ENCODE measurements around the gene ERICH6B.
A peak's percentile ranks its signal among the peaks of the same experiment; 100 is the strongest.

ERICH6B gene

DNA sequence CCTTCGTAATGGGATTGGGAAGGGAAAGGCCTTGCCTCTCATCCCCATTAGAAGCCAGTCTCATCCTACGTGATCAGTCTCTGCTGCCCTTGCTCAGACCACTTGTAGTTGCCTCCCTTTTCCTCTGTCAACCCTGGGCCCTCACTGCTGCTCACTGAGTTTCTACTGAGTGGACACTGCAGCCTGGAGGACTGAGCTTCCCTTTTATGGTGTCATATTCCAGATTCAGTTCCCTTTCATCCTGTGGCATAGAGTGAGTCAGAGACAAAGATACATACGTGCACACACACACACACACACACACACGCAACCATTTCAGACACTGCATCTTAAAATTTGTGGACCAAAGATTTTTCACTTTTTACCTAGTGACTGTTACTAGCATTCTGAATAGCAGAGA is 94.2 kb downstream of the ERICH6B start:
- ATAC-seq (replicated peaks) (no peak), DNase-seq (no peak)
- no peaks in the 10 kb centered on the region for H3K9me3 Mint-ChIP-seq
- no peak overlapping the region for H3K4me3 Mint-ChIP-seq
- H3K4me1 Mint-ChIP-seq (ENCODE audit: low read depth in 2 of 2), result peaks cover 5 to 18% of the 10 kb centered on the region in 2 donors
- H3K36me3 Mint-ChIP-seq (ENCODE audit: insufficient read depth), result peaks cover 90% of the 10 kb centered on the region
- no peaks in the 10 kb centered on the region for H3K27me3 Mint-ChIP-seq
- H3K27ac Mint-ChIP-seq, result peak overlapping the region; percentile 41 to 44

DNA sequence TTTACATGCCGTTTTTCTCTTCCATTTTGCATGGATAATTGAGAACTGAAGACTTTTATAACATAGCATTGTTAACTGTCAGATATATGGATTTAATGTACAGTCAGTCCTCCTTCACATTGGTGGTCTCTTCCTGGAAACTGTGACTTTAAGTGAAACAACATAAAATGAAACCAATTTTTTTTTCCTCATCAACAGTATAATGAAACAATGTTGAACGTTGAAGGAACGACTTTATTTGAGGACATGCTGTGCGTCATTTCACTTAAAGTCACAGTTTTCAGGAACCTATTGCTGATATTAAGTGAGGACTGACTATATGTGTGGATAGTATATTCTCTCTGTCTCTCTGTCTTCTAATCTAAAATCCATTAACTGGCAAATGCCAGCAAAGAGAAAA is 96.0 kb downstream of the ERICH6B start:
- no peak for ATAC-seq (replicated peaks)
- no peaks in the 10 kb centered on the region for H3K9me3 Mint-ChIP-seq
- H3K4me3 Mint-ChIP-seq, result no peak overlapping the region
- H3K4me1 Mint-ChIP-seq (ENCODE audit: low read depth in 2 of 2), result peaks cover 5 to 18% of the 10 kb centered on the region in 2 donors
- no peaks in the 10 kb centered on the region for H3K27me3 Mint-ChIP-seq
- peak overlapping the region; percentile 30 to 89 for H3K27ac Mint-ChIP-seq
- DNase-seq, result no peak
- peaks cover 91% of the 10 kb centered on the region for H3K36me3 Mint-ChIP-seq (ENCODE audit: insufficient read depth)

DNA sequence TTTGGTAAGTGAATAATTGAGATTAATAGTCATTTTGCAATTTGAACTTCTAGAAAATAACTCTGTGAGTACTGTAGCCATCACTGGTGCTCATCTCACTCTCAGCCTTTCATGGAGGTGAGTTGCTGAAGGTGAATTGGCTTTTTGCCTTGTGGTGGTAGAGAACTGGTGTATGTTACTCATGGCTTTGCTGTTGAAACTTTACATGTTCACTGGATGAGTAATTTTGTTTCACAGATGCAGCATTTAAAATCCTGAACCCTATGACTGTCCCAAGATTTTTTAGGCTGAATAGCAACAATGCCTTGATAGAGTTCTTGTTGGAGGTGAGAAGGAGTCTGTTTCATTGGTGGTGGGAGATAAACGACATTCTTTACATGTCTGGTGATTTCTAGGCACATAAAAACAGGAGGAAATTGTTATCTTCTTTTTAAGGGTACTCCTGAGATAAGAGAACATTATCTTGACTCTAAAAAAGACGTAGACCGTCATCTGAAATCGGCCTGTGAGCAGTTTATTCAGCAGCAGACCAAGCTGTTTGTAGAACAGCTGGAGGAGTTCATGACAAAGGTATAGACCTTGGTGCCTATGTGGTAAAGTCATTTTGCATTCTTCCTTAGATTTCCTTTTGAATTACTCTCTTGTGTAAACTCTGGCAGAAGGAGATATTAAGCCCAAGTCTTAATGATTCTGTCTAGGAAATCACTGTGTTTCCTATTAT is 96.9 kb downstream of the ERICH6B start:
- DNase-seq (no peak), ATAC-seq (replicated peaks) (no peak)
- peak overlapping the region in 1 of 2 donors; percentile 89 for H3K27ac Mint-ChIP-seq
- H3K36me3 Mint-ChIP-seq (ENCODE audit: insufficient read depth), result peaks cover 92% of the 10 kb centered on the region
- H3K4me1 Mint-ChIP-seq (ENCODE audit: low read depth in 2 of 2), result peaks cover 5 to 15% of the 10 kb centered on the region in 2 donors
- H3K27me3 Mint-ChIP-seq, result no peaks in the 10 kb centered on the region
- no peak overlapping the region for H3K4me3 Mint-ChIP-seq
- no peaks in the 10 kb centered on the region for H3K9me3 Mint-ChIP-seq

DNA sequence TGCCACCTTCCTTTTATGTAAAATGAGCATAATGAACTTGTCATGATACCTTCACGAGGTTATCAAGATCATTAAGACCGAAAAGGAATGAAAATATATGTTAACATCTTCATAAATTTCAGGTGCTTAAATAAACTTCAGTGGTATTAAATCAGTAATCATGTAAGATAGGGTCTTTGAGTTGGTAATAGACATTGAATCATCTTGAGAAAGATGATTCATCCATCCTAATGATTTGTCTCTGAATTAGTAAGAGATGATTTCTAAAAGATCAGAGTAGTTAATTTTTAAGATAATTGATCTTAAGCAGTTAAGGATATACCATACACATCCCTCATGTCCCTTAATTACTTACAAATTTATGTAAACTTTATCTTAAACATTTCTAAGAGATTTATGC is 98.8 kb downstream of the ERICH6B start:
- H3K36me3 Mint-ChIP-seq (ENCODE audit: insufficient read depth), result peaks cover 88% of the 10 kb centered on the region
- ATAC-seq (replicated peaks), result no peak
- H3K27me3 Mint-ChIP-seq, result no peaks in the 10 kb centered on the region
- H3K27ac Mint-ChIP-seq, result peak overlapping the region in 1 of 2 donors; percentile 76
- no peaks in the 10 kb centered on the region for H3K9me3 Mint-ChIP-seq
- no peak overlapping the region for H3K4me3 Mint-ChIP-seq
- H3K4me1 Mint-ChIP-seq (ENCODE audit: low read depth in 2 of 2), result peaks cover 2 to 12% of the 10 kb centered on the region in 2 donors
- DNase-seq, result no peak

DNA sequence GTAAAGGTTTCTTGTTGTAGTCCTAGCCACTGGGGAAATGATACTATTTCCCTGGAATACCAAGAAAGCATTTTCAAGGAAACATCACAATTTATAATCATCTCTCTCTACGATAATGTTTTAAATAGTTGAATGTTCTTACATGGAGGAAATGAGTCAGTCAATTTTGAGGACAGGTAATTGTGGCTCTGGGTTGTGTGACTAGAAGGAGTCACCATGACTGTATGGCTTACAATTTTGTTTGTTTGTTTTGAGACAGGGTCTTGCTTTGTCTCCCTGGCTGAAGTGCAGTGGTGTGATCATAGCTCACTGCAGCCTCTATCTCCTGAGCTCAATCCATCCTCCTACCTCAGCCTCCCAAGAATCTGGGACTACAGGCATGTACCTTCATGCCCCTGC is 103.4 kb downstream of the ERICH6B start:
- Mint-ChIP-seq H3K9me3 (no peaks in the 10 kb centered on the region), H3K27me3 (no peaks in the 10 kb centered on the region), H3K36me3 (ENCODE audit: insufficient read depth) (peaks cover 79% of the 10 kb centered on the region), H3K4me3 (no peak overlapping the region), H3K27ac (peak overlapping the region; percentile 29 to 45), H3K4me1 (ENCODE audit: low read depth in 2 of 2) (peaks cover 0 to 2% of the 10 kb centered on the region in 2 donors)
- DNase-seq (no peak), ATAC-seq (replicated peaks) (no peak)

DNA sequence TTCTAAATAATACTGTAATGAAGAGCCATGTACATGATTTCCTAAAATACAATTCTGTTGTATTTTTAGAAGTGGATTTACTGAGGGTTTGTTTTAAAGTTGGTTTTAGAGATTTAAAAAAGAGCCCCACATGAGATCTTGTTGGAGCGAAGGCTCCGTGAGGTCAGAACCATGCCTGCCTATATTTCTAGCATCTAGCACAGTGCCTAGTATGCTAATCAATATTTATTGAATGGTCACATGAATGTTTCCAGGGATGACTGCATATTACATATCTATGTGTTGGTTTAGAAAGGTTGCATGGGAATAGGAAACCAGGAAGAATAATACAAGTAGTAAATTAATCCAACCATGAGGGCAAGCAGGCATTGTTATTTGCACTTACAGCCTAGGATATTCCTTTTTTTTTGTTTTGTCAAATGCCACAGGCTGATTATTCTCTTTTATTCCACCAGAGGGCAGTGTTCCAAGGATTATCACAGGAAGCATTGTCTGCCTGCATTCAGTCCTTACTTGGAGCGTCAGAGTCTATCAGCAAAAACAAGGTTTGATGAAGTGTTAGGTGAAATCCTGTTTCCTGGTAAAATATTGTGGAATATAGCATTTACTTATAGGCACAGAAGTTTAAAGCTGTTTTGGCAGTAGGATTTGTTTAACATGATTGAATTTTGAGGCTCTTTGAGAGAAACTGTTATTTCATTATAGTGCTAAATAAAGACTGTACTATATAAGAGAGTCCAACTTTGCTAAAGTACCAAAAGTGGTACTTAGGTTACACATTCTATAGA is 104.0 kb downstream of the ERICH6B start:
- H3K9me3 Mint-ChIP-seq, result no peaks in the 10 kb centered on the region
- DNase-seq, result peak; percentile 35 to 43 (median 37)
- H3K27ac Mint-ChIP-seq, result peak overlapping the region; percentile 29 to 45
- no peaks in the 10 kb centered on the region for H3K27me3 Mint-ChIP-seq
- peaks cover 79% of the 10 kb centered on the region for H3K36me3 Mint-ChIP-seq (ENCODE audit: insufficient read depth)
- no peak overlapping the region for H3K4me3 Mint-ChIP-seq
- ATAC-seq (replicated peaks), result peak; percentile 85
- H3K4me1 Mint-ChIP-seq (ENCODE audit: low read depth in 2 of 2), result peaks cover under 1 to 2% of the 10 kb centered on the region in 2 donors

DNA sequence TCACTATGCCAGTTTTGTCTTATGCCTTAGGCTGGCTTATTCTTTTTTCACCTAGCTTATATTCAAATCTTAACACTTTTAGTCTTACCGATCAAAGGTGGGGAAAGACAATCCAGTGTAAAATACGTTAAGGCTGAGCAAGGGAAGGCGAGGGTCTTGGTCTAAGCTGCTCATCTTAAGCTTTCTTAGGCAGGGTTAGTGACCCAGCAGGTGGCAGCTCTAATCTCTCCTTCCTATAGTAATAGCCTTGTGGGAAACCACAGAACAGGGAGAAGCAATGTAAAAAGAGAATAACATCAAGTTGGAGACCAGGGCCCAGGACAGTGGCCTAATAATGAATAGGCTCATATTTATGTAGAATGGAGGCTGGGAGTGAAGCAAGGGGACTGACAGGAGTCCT is 104.9 kb downstream of the ERICH6B start:
- H3K27me3 Mint-ChIP-seq, result no peaks in the 10 kb centered on the region
- peaks cover 81% of the 10 kb centered on the region for H3K36me3 Mint-ChIP-seq (ENCODE audit: insufficient read depth)

DNA sequence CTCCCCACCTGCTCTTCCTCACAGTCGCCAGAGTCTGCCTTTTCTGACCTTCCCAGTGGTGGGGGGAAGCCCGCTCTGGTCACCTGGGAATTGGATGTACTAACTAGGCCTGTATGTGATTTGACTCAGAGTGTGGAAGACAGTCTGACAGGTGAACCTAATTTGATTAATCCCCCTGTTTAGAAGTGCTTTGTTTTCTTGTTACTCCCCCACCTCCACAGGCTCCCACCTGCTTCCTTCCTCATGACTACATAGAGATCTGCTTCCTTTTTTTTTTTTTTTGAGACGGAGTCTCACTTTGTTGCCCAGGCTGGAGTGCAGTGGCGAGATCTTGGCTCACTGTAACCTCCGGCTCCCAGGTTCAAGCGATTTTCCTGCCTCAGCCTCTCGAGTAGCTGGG is 106.8 kb downstream of the ERICH6B start:
- Mint-ChIP-seq H3K36me3 (ENCODE audit: insufficient read depth) (peaks cover 76% of the 10 kb centered on the region), H3K27me3 (no peaks in the 10 kb centered on the region), H3K4me3 (no peak overlapping the region), H3K9me3 (no peaks in the 10 kb centered on the region), H3K27ac (peak overlapping the region in 1 of 2 donors; percentile 84), H3K4me1 (ENCODE audit: low read depth in 2 of 2) (peaks cover 2 to 7% of the 10 kb centered on the region in 2 donors)
- ATAC-seq (replicated peaks) (no peak), DNase-seq (no peak)

More for the DNA sequence above, 104.9 kb downstream of the ERICH6B start:
- H3K4me1 Mint-ChIP-seq (ENCODE audit: low read depth in 2 of 2), result peaks cover 2 to 7% of the 10 kb centered on the region in 2 donors
- DNase-seq (no peak), ATAC-seq (replicated peaks) (no peak)
- H3K4me3 Mint-ChIP-seq, result no peak overlapping the region
- H3K27ac Mint-ChIP-seq, result peak overlapping the region in 1 of 2 donors; percentile 65
- no peaks in the 10 kb centered on the region for H3K9me3 Mint-ChIP-seq

DNA sequence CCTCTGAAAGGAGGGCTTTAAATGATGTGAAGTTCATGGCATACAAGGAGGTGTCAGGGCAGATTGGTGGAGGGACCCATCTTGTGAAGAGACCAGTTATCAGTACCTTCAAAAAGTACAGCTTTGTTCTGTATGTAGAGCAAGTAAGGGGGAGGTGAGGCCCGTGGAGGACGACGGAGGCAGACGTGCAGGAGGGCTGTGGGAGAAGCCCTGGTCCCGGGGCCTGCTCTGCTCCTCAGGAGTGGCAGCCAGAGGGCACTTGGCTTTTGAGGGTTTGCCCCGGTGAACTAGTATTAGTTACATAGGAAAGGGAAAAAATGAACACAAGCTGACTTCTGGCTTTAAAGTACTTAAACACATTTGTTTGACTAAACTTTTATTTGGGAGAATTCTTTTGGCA is 108.7 kb downstream of the ERICH6B start:
- ATAC-seq (replicated peaks), result no peak
- H3K9me3 Mint-ChIP-seq, result no peaks in the 10 kb centered on the region
- peaks cover 75% of the 10 kb centered on the region for H3K36me3 Mint-ChIP-seq (ENCODE audit: insufficient read depth)
- no peaks in the 10 kb centered on the region for H3K27me3 Mint-ChIP-seq
- H3K27ac Mint-ChIP-seq, result peak overlapping the region; percentile 47 to 77
- no peak for DNase-seq
- no peak overlapping the region for H3K4me3 Mint-ChIP-seq
- H3K4me1 Mint-ChIP-seq (ENCODE audit: low read depth in 2 of 2), result peaks cover 5 to 7% of the 10 kb centered on the region in 2 donors

DNA sequence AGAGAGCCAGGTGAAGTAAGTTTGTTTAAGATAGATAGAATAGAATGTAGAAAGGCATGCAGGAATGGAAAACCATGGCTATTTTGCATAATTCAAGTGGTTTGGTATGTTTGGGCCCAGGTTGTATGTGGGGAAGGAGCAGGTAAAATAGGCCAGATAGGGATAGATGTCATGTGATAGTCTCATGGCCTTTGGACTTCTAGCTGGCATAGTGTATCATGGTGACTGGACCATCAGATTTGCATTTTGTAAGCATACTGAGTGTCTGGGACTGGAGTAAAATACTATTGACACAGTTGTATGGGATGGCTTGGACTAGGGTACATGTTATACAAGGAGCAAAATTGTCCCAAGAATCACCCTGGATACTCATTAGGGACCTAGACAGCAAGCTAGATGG is 111.9 kb downstream of the ERICH6B start:
- H3K9me3 Mint-ChIP-seq, result no peaks in the 10 kb centered on the region
- DNase-seq (no peak), ATAC-seq (replicated peaks) (no peak)
- H3K4me3 Mint-ChIP-seq, result no peak overlapping the region
- no peaks in the 10 kb centered on the region for H3K27me3 Mint-ChIP-seq
- H3K36me3 Mint-ChIP-seq (ENCODE audit: insufficient read depth), result peaks cover 55% of the 10 kb centered on the region
- H3K27ac Mint-ChIP-seq, result peak overlapping the region in 1 of 2 donors; percentile 9
- H3K4me1 Mint-ChIP-seq (ENCODE audit: low read depth in 2 of 2), result peaks cover 7 to 14% of the 10 kb centered on the region in 2 donors

DNA sequence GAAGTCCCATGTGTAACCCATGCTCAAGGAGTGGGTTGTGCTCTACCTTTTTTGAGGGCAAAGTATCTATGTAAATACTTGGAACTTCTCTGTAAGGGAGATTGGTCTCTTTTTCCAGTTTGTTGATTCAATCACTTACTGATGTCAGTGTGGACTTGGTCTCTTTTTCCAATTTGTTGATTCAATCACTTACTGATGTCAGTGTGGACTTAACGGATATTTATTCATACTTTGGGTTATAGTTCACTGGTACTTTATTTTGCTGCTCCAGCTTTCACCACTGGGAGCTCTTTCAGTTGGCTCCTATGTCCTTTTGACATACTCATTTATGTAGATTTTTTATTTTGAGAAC is 114.4 kb downstream of the ERICH6B start:
- Mint-ChIP-seq H3K36me3 (ENCODE audit: insufficient read depth) (peaks cover 60% of the 10 kb centered on the region), H3K9me3 (no peaks in the 10 kb centered on the region), H3K4me1 (ENCODE audit: low read depth in 2 of 2) (peaks cover 6 to 10% of the 10 kb centered on the region in 2 donors), H3K4me3 (no peak overlapping the region), H3K27ac (peak overlapping the region; percentile 9 to 29), H3K27me3 (no peaks in the 10 kb centered on the region)
- DNase-seq (no peak), ATAC-seq (replicated peaks) (no peak)

DNA sequence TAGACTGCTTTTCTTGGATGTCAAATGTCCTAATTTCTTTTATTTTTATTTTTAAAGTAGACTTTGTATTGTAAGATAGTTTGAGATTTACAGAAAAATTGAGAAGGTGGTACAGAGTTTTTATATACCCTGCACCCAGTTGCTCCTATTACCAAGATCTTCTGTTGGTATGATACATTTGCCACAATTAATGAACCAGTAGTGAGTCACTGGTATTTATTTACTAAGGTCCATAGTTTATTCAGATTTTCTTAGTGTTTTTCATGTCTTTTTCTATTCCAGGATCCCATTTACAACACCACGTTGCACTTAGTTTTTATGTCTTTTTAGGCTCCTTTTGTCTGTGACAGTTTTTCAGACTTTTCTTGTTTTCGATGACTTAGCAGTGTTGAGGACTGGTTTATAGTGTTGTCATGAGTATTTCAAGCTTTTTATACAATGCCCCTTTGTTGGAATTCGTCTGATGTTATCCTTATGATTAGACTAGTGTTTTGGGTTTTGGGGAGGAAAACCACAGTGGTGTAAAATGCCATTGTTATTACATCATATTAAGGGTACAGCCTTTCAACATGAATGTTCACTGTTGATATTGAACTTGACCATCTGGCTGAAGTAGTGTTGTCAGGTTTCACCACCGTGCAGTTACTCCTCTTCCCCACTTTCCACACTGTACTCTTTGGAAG is 114.9 kb downstream of the ERICH6B start:
- no peak for DNase-seq
- no peak overlapping the region for H3K4me3 Mint-ChIP-seq
- peaks cover 6 to 7% of the 10 kb centered on the region in 2 donors for H3K4me1 Mint-ChIP-seq (ENCODE audit: low read depth in 2 of 2)
- H3K27me3 Mint-ChIP-seq, result no peaks in the 10 kb centered on the region
- H3K36me3 Mint-ChIP-seq (ENCODE audit: insufficient read depth), result peaks cover 55% of the 10 kb centered on the region
- ATAC-seq (replicated peaks), result no peak
- no peaks in the 10 kb centered on the region for H3K9me3 Mint-ChIP-seq
- H3K27ac Mint-ChIP-seq, result peak overlapping the region; percentile 9 to 29

DNA sequence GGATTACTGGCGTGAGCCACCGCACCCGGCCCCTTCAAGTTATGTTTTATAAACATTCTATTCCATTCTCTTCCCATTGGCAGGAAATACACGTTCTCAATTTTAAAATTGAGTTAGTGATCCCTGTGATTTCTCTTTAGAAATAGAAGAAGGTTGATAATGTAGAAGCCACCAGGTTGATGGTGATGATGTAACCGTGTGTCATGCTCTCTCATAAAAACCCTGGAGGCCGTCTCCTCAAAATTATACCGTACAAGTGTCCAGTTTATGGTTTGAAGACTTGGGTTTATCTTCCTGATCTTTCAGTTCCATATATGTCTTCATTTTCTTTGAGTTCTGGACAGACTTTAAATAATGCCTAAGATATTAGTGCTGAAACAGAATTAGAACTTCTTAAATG is 118.6 kb downstream of the ERICH6B start:
- DNase-seq (no peak), ATAC-seq (replicated peaks) (no peak)
- H3K27ac Mint-ChIP-seq, result peak overlapping the region; percentile 52 to 75
- H3K4me3 Mint-ChIP-seq, result no peak overlapping the region
- peaks cover 4 to 7% of the 10 kb centered on the region in 2 donors for H3K4me1 Mint-ChIP-seq (ENCODE audit: low read depth in 2 of 2)
- no peaks in the 10 kb centered on the region for H3K9me3 Mint-ChIP-seq
- H3K36me3 Mint-ChIP-seq (ENCODE audit: insufficient read depth), result peaks cover 59% of the 10 kb centered on the region
- H3K27me3 Mint-ChIP-seq, result no peaks in the 10 kb centered on the region
